Measurements from ENCODE around the gene WFDC1.

WFDC1 gene

GRCh38 chr16:84379008-84379708 lies 84.5 kb downstream of the WFDC1 start:
- DNase-seq (ENCODE audit: low read depth): no peak
